H9 (cell line): Measurements from ENCODE around the gene PTTG1IP. TPM values are rescaled to one million over a fixed set of nuclear protein-coding genes. Genes with fewer than 3 reads are reported as not detected.

ENCODE experiments used
- DNase-seq: peaks from one replicate; pipeline ENCODE4 v3.0.0-alpha.2; 2017
- H2AFZ ChIP-seq: one replicate; pipeline ENCODE4 v1.6.1; 2013; ENCODE audit warnings: mild to moderate bottlenecking, low read length, control low read depth, moderate library complexity
- H2AK5ac ChIP-seq: 2 replicates; pipeline ENCODE4 v1.6.1; 2013; ENCODE audit warnings: low read length, control low read depth, mixed read lengths; ENCODE audit not compliant: insufficient read length
- H2BK120ac ChIP-seq: one replicate; pipeline ENCODE4 v1.6.1; 2013; ENCODE audit warnings: low read depth, mild to moderate bottlenecking, low read length, control low read depth, inconsistent platforms; ENCODE audit not compliant: poor library complexity, severe bottlenecking
- H2BK12ac ChIP-seq: 2 replicates; pipeline ENCODE4 v1.6.1; 2013; ENCODE audit warnings: low read length, control low read depth, mixed read lengths, low read depth; ENCODE audit not compliant: insufficient read length
- H2BK15ac ChIP-seq: 2 replicates; pipeline ENCODE4 v1.6.1; 2013; ENCODE audit warnings: low read depth, low read length, control low read depth
- H2BK20ac ChIP-seq: one replicate; pipeline ENCODE4 v1.6.1; 2013; ENCODE audit warnings: low read depth, mild to moderate bottlenecking, low read length, control low read depth, inconsistent platforms; ENCODE audit not compliant: poor library complexity, severe bottlenecking
- H2BK5ac ChIP-seq: 2 replicates; pipeline ENCODE4 v1.6.1; 2013; ENCODE audit warnings: low read length, control low read depth, mixed read lengths; ENCODE audit not compliant: insufficient read length
- H3K14ac ChIP-seq: 2 replicates; pipeline ENCODE4 v1.6.1; 2013; ENCODE audit warnings: low read length, control low read depth; ENCODE audit not compliant: insufficient read depth
- H3K18ac ChIP-seq: 2 replicates; pipeline ENCODE4 v1.6.1; 2013; ENCODE audit warnings: low read depth, mild to moderate bottlenecking, mixed read lengths, low read length, control low read depth; ENCODE audit not compliant: insufficient read length
- H3K23ac ChIP-seq: 2 replicates; pipeline ENCODE4 v1.6.1; 2013; ENCODE audit warnings: low read length, control low read depth, mixed read lengths, low read depth; ENCODE audit not compliant: insufficient read length
- H3K23me2 ChIP-seq: 2 replicates; pipeline ENCODE4 v1.6.1; 2013; ENCODE audit warnings: low read depth, mild to moderate bottlenecking, mixed read lengths, low read length, control low read depth; ENCODE audit not compliant: insufficient read length, poor library complexity, severe bottlenecking
- H3K27ac ChIP-seq: 2 replicates; pipeline ENCODE4 v1.5.1; 2013; ENCODE audit warnings: low read length, control low read depth, mixed read lengths, low read depth; ENCODE audit not compliant: insufficient read length
- H3K27me3 ChIP-seq: 2 replicates; pipeline ENCODE4 v1.6.1; 2013; ENCODE audit warnings: low read length, control low read depth, inconsistent platforms; ENCODE audit not compliant: insufficient read depth
- H3K4ac ChIP-seq: 2 replicates; pipeline ENCODE4 v1.6.1; 2013; ENCODE audit warnings: low read depth, mild to moderate bottlenecking, control low read depth, inconsistent platforms, low read length, moderate library complexity
- H3K4me1 ChIP-seq: 2 replicates; pipeline ENCODE4 v1.6.1; 2013; ENCODE audit warnings: low read length, control low read depth, inconsistent platforms; ENCODE audit not compliant: insufficient read depth
- H3K4me2 ChIP-seq: 2 replicates; pipeline ENCODE4 v1.6.1; 2013; ENCODE audit warnings: low read length, control low read depth, mixed read lengths; ENCODE audit not compliant: insufficient read length, insufficient read depth
- H3K56ac ChIP-seq: 2 replicates; pipeline ENCODE4 v1.6.1; 2013; ENCODE audit warnings: low read depth, mild to moderate bottlenecking, mixed read lengths, low read length, control low read depth; ENCODE audit not compliant: insufficient read length
- H3K79me1 ChIP-seq: 2 replicates; pipeline ENCODE4 v1.6.1; 2013; ENCODE audit warnings: low read depth, mild to moderate bottlenecking, moderate library complexity, low read length, control low read depth, inconsistent platforms; ENCODE audit not compliant: insufficient read depth, poor library complexity, severe bottlenecking
- H3K79me2 ChIP-seq: 2 replicates; pipeline ENCODE4 v1.6.1; 2013; ENCODE audit warnings: low read length, control low read depth, inconsistent platforms; ENCODE audit not compliant: insufficient read depth
- H3K9ac ChIP-seq: 2 replicates; pipeline ENCODE4 v1.6.1; 2013; ENCODE audit warnings: low read length, control low read depth, mixed read lengths; ENCODE audit not compliant: insufficient read length; ENCODE audit errors: extremely low read depth
- H3K9me3 ChIP-seq: one replicate; pipeline ENCODE4 v1.6.1; 2013; ENCODE audit warnings: low read depth, low read length, inconsistent platforms; ENCODE audit not compliant: control insufficient read depth
- H3T11ph ChIP-seq: one replicate; pipeline ENCODE4 v1.6.1; 2013; ENCODE audit warnings: mild to moderate bottlenecking, low read length, control low read depth, inconsistent platforms
- H4K20me1 ChIP-seq: one replicate; pipeline ENCODE4 v1.6.1; 2013; ENCODE audit not compliant: control insufficient read depth, insufficient read length, insufficient read depth
- H4K5ac ChIP-seq: 2 replicates; pipeline ENCODE4 v1.6.1; 2013; ENCODE audit warnings: low read depth, mild to moderate bottlenecking, mixed read lengths, low read length, control low read depth; ENCODE audit not compliant: insufficient read length
- H4K8ac ChIP-seq: replicated peaks from 2 replicates; pipeline ENCODE4 v1.6.1; 2013; ENCODE audit warnings: low read length, control low read depth, mixed read lengths, low read depth; ENCODE audit not compliant: insufficient read length
- H4K91ac ChIP-seq: 2 replicates; pipeline ENCODE4 v1.6.1; 2013; ENCODE audit warnings: low read depth, mild to moderate bottlenecking, moderate library complexity, mixed read lengths, low read length, control low read depth; ENCODE audit not compliant: insufficient read length
- H3K27ac Mint-ChIP-seq, 3 experiments: 2 replicates in 2 of 3; 3 replicates in 1 of 3; pipeline ENCODE4 v1.8.0; 2020 to 2021; ENCODE audit warnings: mixed read lengths in 3 of 3, mild to moderate bottlenecking in 1 of 3, moderate library complexity in 1 of 3
- H3K27me3 Mint-ChIP-seq: 2 replicates; pipeline ENCODE4 v1.8.0; 2021; ENCODE audit warnings: low read depth, mild to moderate bottlenecking, moderate library complexity, mixed read lengths
- H3K36me3 Mint-ChIP-seq, 3 experiments: 2 replicates in 2 of 3; 3 replicates in 1 of 3; pipeline ENCODE4 v1.8.0; 2020 to 2021; ENCODE audit warnings: low read depth in 3 of 3, mixed read lengths in 3 of 3; ENCODE audit not compliant: insufficient read depth in 1 of 3
- H3K4me1 Mint-ChIP-seq, 2 experiments: 2 replicates each; pipeline ENCODE4 v1.8.0; 2020; ENCODE audit warnings: mixed read lengths in 2 of 2
- H3K4me3 Mint-ChIP-seq, 2 experiments: 2 replicates in 1 of 2; 3 replicates in 1 of 2; pipeline ENCODE4 v1.8.0; 2020 to 2021; ENCODE audit warnings: mild to moderate bottlenecking in 2 of 2, mixed read lengths in 2 of 2, moderate library complexity in 1 of 2
- H3K9me3 Mint-ChIP-seq, 2 experiments: 2 replicates in 1 of 2; 3 replicates in 1 of 2; pipeline ENCODE4 v1.8.0; 2020; ENCODE audit warnings: mild to moderate bottlenecking in 2 of 2, mixed read lengths in 2 of 2, moderate library complexity in 1 of 2
- WGBS: extraction: QIAGEN DNeasy Blood & Tissue Kit; methylation state at CpG from one replicate; pipeline ENCODE4 v1.1.7; 2013; ENCODE audit warnings: missing lambda C conversion rate, low lambda C conversion rate, mixed read lengths; ENCODE audit not compliant: insufficient read length; ENCODE audit errors: extremely low coverage; 5-methylcytosine and 5-hydroxymethylcytosine counted together
- total RNA-seq: library from RNA; stranded (reverse); gene quantifications from 2 replicates; pipeline ENCODE4 v1.2.1, GENCODE V29; 2021
- TF ChIP-seq, protein P1 (sequence below): fragments of 200-600 bp; sonication (generic); conservative IDR thresholded peaks from 3 replicates; pipeline ENCODE4 v1.8.0; 2021; ENCODE audit warnings: antibody characterized with exemption, mild to moderate bottlenecking

PTTG1IP gene
- total RNA-seq, 1 experiment from 2014 or later: 107 TPM

DNA sequence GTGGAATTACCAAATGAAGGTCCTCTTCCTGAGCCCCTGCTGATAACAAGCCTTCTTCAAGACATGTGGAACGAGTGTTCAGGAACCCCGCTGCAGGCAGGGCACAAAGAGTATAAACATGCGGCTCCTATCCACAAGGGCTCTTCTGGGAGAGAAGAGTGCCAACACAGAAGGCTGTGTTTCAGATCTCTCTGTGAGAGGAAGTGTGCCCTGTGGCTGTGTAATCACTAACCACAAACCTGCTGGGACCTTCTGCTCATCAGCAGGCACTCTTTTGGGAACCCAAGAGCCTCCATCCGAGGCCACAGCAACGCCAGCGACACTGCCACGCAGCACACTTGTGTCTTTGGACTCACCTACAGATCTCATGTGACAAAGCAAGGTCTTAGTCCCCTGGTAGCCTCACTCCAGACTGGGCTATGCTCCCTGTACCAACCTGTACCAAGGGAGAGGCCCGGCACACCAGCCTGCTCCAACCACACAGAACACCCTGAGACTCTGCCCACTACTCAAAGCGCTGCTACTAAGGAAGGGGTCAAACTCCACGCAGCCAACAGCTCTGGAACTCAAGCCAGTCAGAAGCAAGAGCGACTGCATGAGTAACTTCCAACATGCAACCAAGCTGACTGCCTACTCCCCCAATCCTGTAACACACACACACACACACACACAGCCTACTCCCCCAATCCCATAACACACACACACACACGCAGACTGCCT, 7.8 kb downstream of the PTTG1IP start:
- Mint-ChIP-seq H3K9me3 (no peaks in the 10 kb centered on the region), H3K4me1 (peaks cover 36 to 38% of the 10 kb centered on the region in 2 experiments), H3K36me3 (peaks cover 22 to 39% (median 33%) of the 10 kb centered on the region in 3 experiments; a peak in 6 of 7 replicates), H3K27me3 (no peaks in the 10 kb centered on the region; the same call in 1 of the 2 replicates), H3K27ac (peak overlapping the region in 2 of 3 experiments; percentile 86 to 93; a peak in 5 of 7 replicates), H3K4me3 (no peak overlapping the region)
- no peaks in the 10 kb centered on the region for H3K23me2 ChIP-seq
- H4K20me1 ChIP-seq: peaks cover 3% of the 10 kb centered on the region
- no peak overlapping the region for H4K91ac ChIP-seq
- H2BK15ac ChIP-seq: no peak overlapping the region
- H2BK5ac ChIP-seq: no peak overlapping the region
- no peak for DNase-seq
- no peak overlapping the region for H3K9ac ChIP-seq
- H3K9me3 ChIP-seq: no peaks in the 10 kb centered on the region
- H3K79me2 ChIP-seq: peaks cover 47% of the 10 kb centered on the region
- TF ChIP-seq, protein P1, sequence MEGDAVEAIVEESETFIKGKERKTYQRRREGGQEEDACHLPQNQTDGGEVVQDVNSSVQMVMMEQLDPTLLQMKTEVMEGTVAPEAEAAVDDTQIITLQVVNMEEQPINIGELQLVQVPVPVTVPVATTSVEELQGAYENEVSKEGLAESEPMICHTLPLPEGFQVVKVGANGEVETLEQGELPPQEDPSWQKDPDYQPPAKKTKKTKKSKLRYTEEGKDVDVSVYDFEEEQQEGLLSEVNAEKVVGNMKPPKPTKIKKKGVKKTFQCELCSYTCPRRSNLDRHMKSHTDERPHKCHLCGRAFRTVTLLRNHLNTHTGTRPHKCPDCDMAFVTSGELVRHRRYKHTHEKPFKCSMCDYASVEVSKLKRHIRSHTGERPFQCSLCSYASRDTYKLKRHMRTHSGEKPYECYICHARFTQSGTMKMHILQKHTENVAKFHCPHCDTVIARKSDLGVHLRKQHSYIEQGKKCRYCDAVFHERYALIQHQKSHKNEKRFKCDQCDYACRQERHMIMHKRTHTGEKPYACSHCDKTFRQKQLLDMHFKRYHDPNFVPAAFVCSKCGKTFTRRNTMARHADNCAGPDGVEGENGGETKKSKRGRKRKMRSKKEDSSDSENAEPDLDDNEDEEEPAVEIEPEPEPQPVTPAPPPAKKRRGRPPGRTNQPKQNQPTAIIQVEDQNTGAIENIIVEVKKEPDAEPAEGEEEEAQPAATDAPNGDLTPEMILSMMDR: no peak
- H2BK12ac ChIP-seq: no peak overlapping the region
- H2AK5ac ChIP-seq: no peak overlapping the region
- H3K56ac ChIP-seq: no peak overlapping the region
- H2AFZ ChIP-seq: no peak overlapping the region
- H3K4me1 ChIP-seq: peaks cover 8% of the 10 kb centered on the region; the same call in 1 of the 2 replicates
- H2BK20ac ChIP-seq: no peak overlapping the region
- no peak overlapping the region for H3K18ac ChIP-seq
- no peaks in the 10 kb centered on the region for H3K27me3 ChIP-seq
- H3K79me1 ChIP-seq: peaks cover 15% of the 10 kb centered on the region
- no peak overlapping the region; the same call in 1 of the 2 replicates for H3K14ac ChIP-seq
- no peak overlapping the region for H3K4me2 ChIP-seq
- no peak overlapping the region for H3K23ac ChIP-seq
- no peak overlapping the region for H3T11ph ChIP-seq
- H3K4ac ChIP-seq: no peak overlapping the region
- no peak overlapping the region for H4K8ac ChIP-seq
- no peak overlapping the region for H3K27ac ChIP-seq
- no CpG with 5 or more reads among the region's 12 CpGs for WGBS
- no peak overlapping the region for H2BK120ac ChIP-seq
- no peak overlapping the region for H4K5ac ChIP-seq
